Measurements from ENCODE around the gene SHF.
A peak's percentile ranks its signal among the peaks of the same experiment; 100 is the strongest.

SHF gene

DNA sequence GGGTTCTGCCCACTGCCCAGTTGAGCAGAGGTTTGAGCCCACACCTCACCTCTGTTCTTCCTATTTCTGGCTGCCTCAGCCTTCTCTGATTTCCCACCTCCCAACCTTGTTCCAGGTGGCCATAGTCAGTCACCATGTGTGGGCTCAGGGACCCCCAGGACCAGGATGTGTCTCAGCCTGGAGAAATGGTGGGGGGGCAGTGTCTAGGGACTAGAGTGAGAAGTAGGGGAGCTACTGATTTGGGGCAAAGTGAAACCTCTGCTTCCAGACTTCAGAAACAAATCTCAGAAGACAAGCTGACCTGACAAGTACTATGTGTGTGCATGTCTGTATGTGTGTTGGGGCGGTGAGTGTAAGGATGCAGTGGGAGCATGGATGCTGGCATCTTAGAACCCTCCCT is 22.9 kb downstream of the SHF start:
- DNase-seq (ENCODE audit: low read depth) = no peak
- H3K4me3 ChIP-seq (replicated peaks; ENCODE audit: low read depth, low read length) = no peak overlapping the region
- TF ChIP-seq CTCF (IDR thresholded peaks at IDR 0.05; ENCODE audit: low read length, missing control alignments) = no peak

- no peak for DNase-seq (ENCODE audit: low read depth)
- H3K4me3 ChIP-seq (replicated peaks; ENCODE audit: low read depth, low read length) = no peak overlapping the region
- no peak for TF ChIP-seq CTCF (IDR thresholded peaks at IDR 0.05; ENCODE audit: low read length, missing control alignments)
These were observed 24.3 kb downstream of the SHF start for GRCh38 chr15:45163508-45163856.

DNA sequence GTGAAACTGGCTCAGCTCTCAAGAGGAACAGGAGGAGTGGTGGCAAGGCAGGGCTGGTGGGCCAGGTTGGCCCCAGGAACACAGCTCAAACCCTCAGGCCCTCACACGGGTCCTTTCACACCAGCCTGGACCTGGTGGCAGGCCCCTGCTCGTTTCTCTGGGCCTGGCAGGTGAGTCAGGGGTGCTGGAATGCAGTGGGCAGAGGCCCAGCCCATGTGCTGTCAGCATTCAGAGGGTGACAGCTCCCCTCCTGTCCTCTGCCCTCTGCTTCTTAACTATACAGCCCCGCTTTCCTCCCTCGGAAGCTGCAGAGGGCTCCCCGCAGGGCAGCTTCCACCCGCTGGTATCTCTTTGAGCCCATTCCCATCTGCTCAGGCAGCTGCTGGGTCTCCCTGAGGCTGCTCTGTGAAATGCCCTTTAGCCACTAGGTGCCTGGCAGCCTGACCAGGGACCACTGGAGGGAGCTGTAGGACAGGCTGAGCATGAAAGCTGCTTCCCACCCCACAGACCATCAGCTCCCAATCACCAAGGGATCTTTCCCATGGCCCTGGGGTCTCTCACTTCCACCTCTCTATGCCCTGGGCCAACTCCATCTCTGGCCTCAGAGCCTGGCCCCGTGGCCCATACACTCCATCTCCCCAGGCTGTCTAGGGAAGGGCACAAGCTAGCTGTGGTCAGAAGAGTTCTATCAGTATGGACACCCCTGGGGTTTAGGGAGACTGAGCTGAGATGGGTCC is 24.8 kb downstream of the SHF start:
- peak; percentile 99 for TF ChIP-seq CTCF (IDR thresholded peaks at IDR 0.05; ENCODE audit: low read length, missing control alignments)
- peak; percentile 85 for DNase-seq (ENCODE audit: low read depth)
- no peak overlapping the region for H3K4me3 ChIP-seq (replicated peaks; ENCODE audit: low read depth, low read length)

- TF ChIP-seq CTCF (IDR thresholded peaks at IDR 0.05; ENCODE audit: low read length, missing control alignments) = no peak
- no peak for DNase-seq (ENCODE audit: low read depth)
- no peak overlapping the region for H3K4me3 ChIP-seq (replicated peaks; ENCODE audit: low read depth, low read length)
These were observed 26.1 kb downstream of the SHF start for GRCh38 chr15:45161666-45162065.

DNA sequence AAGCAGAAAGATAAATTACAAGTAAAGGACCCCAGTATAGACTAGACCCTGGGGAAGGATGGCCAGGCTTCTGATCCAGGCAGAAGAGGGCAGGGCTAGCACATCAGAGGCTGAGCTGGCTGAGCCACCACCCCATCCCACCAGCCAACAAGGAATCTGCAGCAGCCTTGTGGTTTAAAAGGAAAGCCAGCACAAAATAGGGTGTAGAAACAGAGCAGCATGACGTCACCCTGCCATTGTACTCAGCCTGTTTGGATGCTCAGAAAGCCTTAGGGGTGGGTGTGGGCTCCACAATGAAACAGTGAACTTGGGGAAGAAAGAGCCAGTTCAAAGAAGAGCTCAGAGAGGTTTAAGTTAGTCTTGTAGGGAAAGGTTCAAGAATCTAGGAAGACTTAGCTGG is 29.8 kb downstream of the SHF start:
- H3K4me3 ChIP-seq (replicated peaks; ENCODE audit: low read depth, low read length) = no peak overlapping the region
- DNase-seq (ENCODE audit: low read depth) = peak; percentile 85
- TF ChIP-seq CTCF (IDR thresholded peaks at IDR 0.05; ENCODE audit: low read length, missing control alignments) = no peak

DNA sequence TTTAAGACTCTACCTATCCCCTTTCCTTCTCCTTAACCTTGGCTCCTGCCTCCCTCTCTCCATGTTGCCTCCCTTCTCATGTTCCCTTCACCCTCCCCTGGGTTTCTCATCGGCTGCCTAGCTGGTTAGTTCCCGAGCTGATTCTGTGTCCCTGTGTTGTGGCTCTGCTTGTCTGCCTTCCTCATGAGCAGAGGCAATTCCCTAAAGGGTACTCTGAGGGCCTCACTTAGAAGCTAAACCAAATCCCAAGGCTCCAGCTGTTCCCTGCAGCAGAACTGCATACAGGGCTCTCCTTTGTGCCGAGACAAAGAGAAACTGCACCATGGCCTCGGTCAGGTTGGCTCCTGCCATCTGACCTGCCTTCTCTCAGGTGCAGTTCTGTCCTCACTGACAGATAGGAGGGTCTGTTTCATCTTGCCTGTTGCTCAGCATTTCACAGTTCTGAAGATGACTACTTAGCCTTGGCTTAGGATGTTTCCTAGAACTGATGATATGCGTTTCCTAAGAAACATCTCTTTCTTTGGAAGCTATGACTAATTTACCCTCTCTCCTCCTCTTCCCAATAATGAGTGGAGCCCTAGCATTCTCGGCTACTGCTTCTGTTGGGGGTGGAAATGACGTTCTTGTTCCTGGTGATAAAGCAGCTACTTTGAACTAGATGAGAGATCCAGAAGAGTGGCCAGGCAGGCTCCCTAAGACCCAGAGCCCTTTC is 30.9 kb downstream of the SHF start:
- no peak overlapping the region for H3K4me3 ChIP-seq (replicated peaks; ENCODE audit: low read depth, low read length)
- TF ChIP-seq CTCF (IDR thresholded peaks at IDR 0.05; ENCODE audit: low read length, missing control alignments) = no peak
- peak; percentile 83 for DNase-seq (ENCODE audit: low read depth)

DNA sequence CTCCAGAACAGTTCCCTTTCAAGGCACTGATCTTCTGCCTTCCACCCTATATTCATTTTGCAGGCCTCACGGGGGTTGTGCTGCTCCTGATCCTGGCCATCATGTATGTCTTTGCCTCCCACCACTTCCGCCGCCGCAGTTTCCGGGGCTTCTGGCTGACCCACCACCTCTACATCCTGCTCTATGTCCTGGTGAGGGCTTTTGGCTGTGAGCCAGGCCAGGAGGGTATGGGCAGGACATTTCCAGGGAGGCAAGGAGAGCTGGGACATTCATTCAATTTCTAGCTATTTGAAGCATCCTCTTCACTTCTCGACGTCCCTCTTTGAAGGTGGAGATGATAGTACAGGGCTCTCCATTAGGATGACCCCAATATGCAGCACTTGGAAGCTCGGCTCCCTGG is 32.0 kb downstream of the SHF start:
- no peak overlapping the region for H3K4me3 ChIP-seq (replicated peaks; ENCODE audit: low read depth, low read length)
- no peak for DNase-seq (ENCODE audit: low read depth)
- no peak for TF ChIP-seq CTCF (IDR thresholded peaks at IDR 0.05; ENCODE audit: low read length, missing control alignments)
